HG03565 (cell line): ENCODE data around the gene CEP72.
"Not testable (repeated sequence)": the region's sequence is repeated elsewhere in the genome, so short reads cannot be mapped to it uniquely, and the experiment has no call there.

Source experiments
- ATAC-seq: cut with Tn5 transposase; IDR thresholded peaks from one replicate; pipeline ENCODE4 v1.9.1; 2021; ENCODE audit warnings: mild to moderate bottlenecking, moderate library complexity; ENCODE audit not compliant: unreplicated experiment

Gene CEP72

DNA sequence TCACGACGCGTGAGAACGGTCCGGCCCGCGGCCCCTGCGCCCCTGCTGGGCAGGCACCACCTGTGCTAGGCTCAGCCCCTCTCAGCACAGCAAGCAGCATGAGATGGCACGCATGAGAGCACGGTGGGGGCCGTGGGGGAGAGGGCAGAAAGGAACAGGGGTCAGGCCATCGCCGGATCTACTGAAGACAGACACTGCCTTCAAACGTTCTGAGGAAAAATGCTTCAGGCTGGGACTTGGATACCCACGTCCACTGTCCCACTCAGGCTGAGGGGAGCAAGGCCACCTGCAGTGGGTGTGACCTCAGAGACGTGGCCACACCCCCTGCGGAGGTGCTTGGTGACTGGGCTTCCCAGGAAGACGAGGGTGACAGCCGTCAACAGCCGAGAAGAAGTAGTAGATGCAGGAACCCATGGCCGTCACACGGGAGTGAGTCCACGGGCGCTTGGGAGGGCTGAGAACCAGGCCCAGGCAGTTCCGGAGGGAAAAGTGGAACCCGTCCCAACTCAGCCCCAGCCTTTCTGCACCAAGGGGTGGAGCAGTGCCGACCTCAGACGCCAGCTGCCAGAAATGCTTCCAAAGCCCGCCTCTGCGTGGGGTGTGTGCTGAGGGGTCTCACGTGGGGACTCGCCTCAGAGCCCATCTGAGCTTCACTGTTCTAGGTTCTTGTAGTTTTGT lies 68.1 kb downstream of the CEP72 start:
- not testable (repeated sequence) for ATAC-seq

DNA sequence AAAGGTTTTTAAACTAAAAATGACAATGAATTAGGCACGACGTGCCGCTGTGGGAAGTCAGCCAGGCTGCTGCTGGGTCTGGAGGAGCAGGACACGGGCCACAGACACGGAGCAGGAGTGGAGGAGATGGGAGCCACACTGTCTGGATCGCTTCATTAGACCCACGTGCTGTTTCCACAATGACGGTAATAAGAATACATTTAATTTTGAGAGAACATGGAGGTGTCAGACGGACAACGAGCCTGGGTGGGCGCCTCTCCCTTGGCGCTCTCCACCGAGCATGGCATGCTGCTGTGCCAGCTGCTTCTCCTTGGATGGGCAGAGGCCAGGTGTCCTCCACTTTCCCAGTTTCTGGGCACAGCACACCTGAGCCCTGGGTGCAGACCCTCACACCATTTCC lies 68.7 kb downstream of the CEP72 start:
- ATAC-seq = not testable (repeated sequence)

DNA sequence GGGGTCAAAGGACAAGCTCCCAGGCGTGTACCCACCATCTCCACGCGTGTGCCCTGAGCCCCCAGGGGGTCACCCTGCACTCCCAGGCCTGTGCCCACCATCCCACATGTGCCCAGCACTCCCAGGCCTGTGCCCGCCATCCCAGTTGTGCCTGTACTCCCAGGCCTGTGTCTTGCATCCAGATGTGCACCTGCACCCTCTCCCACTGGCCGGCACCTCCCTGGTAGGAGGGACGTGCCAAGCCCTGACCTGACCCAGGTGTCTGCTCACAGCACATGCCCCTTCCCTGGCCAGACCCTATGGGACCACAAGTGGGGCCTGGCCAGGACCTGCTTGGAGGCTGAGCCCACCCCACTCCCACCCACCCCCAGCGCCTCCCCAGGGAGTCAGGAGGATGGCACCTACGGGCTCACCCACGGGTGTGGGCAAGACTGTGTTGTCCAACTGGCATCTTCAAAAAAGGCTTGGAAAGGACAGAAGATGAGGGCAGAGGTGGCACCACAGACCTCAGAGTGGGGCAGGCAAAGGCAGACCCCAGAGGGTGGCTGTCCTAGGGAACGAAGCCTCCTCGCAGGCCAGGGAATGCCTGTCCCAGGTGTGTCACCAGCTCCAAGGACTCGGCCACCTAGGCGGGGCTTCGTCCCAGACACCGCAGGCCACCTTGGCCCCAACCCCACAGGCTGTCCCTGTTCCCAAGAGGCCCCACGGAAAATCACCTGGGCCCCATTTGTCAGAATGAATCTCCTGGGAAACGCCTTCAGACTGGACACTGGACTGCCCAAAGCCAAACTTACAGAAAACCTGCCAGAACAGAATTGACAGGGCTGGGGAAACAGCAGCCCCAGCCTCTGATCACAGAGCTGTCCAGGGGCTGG lies 69.4 kb downstream of the CEP72 start:
- ATAC-seq = not testable (repeated sequence)

DNA sequence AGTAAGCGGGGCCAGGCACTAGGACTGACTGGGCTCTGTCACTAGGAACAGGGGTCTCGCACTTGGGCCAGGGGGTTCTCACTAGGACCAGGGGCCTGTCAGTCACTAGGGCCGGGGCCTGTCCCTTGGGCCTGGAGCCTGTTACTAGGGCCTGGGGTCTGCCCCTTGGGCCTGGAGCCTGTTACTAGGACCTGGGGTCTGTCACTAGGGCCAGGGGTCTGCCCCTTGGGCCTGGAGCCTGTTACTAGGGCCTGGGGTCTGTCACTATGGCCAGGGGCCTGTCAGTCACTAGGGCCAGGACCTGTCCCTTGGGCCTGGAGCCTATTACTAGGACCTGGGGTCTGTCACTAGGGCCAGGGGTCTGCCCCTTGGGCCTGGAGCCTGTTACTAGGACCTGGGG lies 70.1 kb downstream of the CEP72 start:
- not testable (repeated sequence) for ATAC-seq

DNA sequence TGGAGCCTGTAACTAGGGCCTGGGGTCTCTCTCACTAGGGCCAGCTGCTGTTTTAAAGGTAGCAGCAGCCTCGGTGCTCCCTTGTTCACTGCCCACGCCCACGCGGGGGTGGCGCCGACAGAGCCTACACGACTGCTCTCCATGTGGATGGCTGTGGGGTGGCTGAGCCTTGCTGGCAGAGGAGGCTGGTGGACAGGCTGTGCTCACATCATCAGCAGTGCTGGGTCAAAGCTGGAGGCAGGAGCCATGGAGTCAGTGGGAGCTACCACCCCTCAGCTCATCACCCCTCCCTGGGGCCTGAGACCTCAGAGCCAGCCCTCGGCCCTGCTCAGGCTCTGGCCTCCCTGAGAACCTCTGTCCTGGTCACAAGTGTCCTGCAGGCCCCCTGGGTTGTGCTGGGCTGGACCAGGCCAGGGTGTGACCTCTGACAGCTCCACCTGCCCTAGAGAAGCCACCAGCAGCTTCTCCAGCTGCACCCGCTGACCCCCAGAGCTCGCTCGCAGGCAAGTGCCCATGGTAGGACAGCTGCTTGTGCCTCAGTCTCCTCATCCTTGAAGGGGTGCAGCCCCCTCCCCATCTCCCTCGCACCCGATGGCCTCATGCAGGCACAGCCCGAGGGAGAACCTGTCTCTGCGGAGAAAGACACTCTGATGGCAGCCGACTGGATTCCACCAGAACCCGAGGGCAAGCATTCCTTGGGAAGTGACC lies 70.7 kb downstream of the CEP72 start:
- ATAC-seq = not testable (repeated sequence)

DNA sequence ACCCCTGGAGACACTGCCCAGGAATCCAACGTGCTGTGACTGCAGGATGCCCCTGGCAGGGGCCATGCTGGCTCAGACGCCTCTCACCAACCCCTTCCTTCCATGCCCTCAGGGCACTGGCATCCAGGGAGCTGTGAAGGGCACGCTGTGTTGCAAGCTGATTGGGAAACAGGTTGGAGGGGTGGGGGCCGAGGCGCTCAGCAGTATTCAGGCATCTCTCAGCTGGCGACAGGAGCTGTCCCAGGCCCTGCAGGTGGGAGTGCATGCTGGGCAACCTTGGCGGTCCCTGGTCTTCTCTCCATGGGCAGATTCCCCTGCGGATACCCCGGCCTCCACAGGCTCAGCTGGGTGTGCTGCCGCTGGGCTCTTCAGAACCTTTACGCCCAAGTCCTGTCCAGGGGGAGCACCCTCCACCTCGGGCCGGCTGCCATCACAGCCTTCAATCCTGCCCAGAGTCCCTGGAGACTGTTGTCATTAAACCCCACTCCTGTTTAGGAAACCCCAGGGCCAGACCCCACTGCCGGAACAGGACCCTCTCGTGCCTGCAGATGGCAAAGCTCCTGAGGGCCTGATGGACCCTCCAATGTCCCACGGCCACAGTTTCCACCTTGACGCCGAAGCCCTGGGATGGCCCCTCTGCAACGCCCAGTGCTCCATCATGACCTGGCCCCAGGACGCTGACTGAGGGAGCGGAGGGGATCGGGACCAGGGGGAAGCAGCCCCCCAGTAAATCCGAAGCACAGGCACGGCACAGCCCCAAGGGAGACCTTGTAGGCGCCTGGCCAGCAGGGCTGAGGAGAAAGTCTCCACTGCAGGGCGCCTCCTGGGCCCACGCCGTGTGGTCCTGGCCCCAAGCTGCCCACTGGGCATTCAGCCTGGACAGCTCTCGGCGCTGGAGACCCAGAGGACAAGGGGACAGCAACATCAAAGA lies 71.7 kb downstream of the CEP72 start:
- no peak for ATAC-seq

DNA sequence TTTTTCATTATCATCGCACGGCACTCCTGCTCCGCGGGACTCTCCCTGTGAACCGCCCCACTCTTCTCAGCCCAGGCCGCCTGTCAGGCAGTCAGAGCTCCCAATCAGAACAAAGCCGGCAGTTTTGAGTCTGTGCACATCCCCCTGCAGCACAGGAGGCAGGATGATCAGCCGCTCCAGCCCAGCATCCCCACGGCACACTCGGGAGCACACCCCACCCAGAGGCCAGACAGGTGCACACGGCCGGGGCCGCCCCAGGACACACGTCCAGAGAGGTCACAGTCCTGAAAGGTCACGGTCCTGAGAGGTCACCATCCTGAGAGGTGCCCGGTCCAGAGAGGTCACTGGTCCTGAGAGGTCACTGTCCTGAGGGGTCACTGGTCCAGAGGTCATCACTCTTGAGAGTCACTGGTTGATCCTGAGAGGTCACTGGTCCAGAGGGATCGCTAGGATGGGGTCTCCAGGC lies 72.6 kb downstream of the CEP72 start:
- ATAC-seq = no peak

DNA sequence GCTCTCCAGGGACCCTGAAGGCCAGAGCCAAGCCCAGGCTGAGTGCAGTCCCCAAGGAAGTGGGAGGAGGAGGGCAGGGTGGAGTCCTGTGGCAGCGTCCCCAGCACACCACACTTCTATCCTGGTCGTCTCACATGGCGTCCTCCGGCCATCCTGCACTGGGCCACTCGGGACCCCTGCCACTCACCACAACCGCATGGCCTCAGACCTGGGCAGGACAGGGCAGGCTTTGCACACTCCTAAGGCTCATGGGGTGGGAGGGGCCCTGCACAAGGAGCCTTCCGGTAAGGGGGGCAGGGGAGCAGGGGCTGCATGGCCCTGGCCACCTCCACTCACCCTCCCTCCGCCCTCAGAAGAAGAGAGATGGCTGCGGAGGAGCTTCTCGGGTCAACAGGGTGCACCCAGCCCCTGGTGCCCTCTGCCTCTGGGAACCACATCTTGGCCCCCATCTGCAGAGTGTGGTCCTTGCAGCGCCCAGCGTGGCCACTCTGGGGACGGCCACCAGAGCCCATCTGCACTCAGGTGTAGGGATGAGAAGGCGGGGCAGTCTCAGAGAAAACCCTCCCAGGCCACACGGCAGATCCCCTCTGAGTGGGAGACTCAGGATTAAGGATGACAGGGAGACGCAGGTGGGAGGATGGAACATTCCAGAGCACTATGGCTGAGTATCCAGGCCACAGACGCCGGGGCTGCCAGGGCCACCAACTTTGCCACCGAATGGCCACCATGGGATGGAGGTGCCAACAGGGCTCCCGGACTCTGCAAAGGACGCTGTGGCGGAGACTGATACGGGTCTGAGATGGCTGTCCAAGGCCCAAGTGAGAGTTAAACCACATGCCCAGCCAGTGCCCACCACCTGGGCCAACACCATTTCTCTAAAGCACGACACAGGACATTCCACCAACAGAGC lies 73.4 kb downstream of the CEP72 start:
- ATAC-seq = no peak

DNA sequence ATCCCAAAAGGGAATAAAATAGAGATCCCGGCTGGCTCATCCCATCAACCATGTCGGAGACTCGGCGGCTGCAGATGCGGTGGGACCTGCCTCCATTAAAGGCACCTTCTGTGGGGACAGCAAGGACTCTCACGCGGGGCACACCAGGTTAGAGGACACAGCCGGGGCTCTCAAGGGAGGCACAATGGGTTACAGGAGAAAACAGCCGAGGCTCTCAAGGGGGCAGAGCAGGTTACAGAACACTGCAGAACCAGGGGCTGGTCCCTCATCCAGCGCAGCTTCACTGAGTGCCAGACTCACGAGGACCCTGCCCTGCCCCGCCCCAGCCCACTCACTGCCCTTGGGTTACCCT lies 74.0 kb downstream of the CEP72 start:
- ATAC-seq = not testable (repeated sequence)

DNA sequence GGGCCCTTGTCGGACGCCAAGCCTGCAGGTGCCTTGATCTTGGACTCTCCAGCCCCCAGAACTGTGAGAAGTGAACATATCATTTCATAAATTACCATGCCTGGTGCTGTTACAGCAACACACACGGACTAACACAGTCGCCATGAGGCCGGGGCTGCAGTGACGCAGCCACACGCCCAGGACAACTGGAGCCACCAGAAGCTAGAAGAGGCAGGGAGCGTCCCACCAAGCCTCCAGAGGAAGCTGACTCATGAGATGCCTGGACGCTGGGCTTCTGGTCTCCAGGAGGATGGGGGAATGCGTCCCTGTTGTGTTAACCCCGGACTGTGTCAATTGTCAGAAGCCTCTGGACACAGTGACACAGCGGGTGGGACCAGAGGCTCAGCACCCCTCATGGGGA lies 74.8 kb downstream of the CEP72 start:
- ATAC-seq = not testable (repeated sequence)

DNA sequence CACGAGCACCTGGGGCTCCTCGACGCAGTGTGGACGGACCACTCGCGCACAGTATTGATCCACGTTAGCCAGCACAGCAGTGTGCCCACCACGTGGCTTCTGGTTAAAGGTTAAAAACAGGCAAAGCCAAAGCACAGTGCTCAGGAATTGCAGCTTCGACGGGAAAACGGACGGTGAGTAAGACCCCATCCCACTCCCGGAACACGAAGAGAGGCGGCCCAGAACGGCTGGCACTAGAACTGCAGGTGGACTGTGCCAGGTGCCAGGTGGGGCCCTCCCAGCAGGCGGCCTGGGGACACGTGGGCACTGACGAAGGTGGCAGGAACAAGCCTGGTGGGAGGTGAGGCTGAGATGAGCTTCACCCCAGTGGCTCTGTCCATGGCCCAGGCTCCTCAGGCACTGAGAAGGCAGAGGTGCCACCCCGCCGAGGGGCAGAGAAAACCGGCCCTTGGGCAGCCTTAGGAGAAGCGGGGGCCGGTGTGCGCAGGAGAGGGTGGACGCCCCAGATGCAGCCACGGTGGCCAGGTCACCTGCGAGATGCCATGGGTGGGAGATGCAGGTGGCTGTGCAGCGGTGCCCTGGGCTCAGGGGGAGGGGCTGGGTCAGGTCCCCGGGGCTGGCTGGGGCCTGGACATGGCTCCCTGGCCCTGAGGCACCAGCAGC lies 76.3 kb downstream of the CEP72 start:
- ATAC-seq = not testable (repeated sequence)

DNA sequence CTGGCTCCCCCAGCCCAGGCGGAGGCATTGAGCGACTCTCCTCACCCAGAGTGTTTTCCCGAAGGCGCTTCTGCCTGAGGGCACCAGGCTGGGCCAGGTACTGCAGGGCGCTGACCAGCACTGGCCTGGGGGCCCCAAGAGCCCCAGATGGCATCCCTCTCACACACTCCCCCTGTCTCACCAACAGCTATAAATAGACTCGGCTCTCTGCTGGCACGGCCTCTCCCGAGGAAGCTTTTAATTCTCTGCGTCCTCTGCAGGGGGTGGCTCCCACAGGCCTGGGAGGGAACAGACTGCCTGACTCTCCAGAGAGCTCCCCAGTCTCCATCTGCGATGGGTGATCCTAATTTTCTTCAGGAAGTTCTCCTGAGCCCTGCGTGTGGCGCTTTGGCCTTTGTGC lies 78.2 kb downstream of the CEP72 start:
- not testable (repeated sequence) for ATAC-seq

DNA sequence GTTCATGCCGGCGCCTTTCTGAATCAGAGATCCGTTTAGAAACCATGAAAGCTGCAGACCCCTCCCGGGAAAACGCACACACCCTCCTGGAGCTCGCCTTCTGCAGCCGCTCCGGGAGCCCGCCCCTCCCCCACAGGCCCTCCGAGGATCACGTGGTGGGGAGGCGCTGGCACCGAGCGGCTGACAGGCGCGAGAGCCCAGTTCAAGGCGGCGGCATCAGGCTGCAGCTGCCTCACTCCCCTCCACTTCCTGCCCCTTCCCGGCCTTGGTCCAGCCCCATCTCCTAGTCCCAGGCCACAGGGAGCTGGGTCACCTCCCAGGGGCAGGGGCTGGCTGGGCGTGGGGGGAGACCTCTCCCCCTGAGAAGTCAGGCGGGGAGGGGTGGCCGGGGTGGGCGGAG lies 78.9 kb downstream of the CEP72 start:
- ATAC-seq = not testable (repeated sequence)

DNA sequence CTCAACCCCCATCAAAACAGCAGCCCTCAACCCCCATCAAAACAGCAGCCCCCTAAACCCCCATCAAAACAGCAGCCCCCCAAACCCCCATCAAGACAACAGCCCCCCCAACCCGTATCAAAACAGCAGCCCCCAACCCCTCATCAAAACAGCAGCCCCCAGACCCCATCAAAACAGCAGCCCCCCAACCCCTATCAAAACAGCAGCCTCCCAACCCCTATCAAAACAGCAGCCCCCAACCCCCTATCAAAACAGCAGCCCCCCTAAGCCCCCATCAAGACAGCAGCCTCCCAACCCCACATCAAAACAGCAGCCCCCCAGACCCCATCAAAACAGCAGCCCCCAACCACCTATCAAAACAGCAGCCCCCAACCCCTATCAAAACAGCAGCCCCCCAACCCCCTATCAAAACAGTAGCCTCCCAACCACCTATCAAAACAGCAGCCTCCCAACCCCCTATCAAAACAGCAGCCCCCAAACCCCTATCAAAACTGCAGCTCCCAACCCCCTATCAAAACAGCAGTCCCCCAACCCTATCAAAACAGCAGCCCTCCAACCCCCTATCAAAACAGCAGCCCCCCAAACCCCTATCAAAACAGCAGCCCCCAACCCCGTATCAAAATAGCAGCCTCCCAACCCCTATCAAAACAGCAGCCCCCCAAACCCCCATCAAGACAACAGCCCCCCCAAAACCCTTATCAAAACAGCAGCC lies 79.8 kb downstream of the CEP72 start:
- no peak for ATAC-seq

DNA sequence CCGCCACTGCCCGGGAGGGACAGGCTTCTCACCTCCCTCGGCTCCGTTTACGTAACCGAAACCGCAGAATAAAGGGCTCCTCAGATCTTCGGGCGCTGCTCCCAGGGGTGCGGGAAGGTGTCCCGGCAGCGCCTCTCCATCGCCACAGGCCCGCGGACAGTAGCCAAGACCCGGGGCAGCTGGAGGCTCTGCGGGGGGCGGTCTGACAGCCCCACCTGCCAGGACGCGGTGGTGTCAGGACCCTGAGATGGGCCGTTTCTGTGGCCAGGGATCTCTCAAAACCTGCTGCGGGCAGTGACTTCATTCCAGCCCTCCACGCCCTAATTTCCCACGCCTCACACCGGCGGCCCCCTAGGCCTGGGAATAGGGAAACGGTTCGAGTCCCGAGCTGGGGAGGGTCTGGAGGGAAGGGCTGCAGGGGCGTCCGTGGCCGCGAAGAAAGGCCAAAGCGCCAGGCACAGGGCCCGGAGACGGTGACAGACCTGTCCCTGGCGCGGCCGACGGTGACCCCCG lies 80.4 kb downstream of the CEP72 start:
- ATAC-seq = peak; percentile 8

DNA sequence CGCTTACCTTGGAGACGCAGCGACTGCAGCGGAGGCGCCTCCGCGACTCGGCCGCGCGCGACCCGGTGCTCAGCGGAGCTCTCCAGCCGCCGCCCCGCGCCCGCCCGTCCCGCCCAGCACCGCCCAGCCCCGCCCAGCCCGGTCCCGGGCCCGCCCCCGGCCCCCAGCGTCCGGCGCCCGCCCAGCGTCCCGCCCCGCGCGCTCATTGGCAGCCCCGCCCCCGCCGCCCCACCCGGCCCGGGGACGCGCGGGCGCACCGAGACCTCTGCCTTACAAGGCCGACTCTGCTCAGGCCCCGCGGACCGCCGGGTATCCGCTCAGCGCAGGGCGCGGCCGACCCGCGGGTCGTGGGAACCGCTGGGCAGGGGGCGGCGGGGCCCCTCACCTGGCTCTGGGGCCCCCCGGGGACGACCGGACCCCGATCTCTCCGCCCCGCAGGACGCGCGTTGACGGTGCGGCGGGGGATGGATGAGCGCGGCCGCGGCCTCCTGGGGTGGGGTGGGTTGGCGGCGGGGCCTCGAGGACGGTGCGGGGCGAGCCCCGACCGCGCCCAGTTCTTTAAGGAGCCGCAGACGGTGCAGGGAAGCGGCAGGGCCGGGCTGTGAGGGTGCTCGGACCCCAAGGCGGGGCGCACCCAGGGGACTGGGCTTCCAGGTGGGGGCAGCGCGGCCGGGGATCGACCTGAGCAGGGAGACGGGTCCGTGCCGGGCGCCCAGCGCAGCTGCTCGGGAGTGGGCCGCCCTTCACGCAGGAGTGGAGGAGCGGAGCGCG lies 81.3 kb downstream of the CEP72 start, which contains the start of gene TPPP:
TPPP (minus strand) TSS at position 82 of the 771 bp plus-strand sequence. CDS start 15,292 bp downstream, outside the sequence.
- ATAC-seq = peak; percentile 36

DNA sequence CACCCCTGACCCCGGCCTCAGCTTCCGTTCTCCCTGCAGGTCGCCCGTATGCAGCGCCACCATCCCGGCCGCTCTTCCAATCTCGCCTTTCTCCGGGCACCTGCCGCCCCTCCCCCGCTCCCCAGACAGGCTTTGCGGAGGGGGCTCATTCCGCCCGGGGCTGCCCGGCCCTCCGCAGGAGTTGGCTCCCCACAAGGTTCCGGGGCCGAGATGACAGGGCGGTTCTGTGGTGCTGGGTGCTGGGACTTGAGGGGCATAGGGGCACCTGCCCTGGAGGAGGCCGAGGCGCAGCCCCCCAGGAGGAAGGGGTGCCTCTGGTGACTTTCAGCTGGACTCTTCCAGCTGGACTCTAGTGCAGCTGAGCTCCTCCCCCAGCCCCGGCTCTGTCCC lies 81.9 kb downstream of the CEP72 start:
- ATAC-seq = not testable (repeated sequence)
